Upper lobe of left lung (tissue), 4 donors: ENCODE data around the gene GFRA1.

ENCODE experiments used
- CTCF ChIP-seq, 6 experiments: fragments of 450-650 bp in 4 of 6; fragments of 200-600 bp in 2 of 6; sonication (generic) in 2 of 6; IDR thresholded peaks; one replicate each; pipeline ENCODE4 v1.5.1; 2016 to 2019; ENCODE audit warnings: antibody characterized with exemption in 6 of 6
- POLR2A ChIP-seq, 4 donors: fragments of 450-650 bp; IDR thresholded peaks; one replicate each; pipeline ENCODE4 v1.5.1; 2016 to 2017; ENCODE audit warnings: antibody characterized with exemption in 4 of 4, mild to moderate bottlenecking in 2 of 4
- POLR2AphosphoS5 ChIP-seq, 2 donors: sonication (generic); formaldehyde crosslinking; IDR thresholded peaks; one replicate each; pipeline ENCODE4 v1.5.1; 2017; ENCODE audit warnings: antibody characterized with exemption in 2 of 2

GRCh38 chr10:116109481-116109880 is 163.5 kb downstream of the GFRA1 start:
- TF ChIP-seq POLR2A (IDR thresholded peaks at IDR 0.05) (no peak), CTCF (IDR thresholded peaks at IDR 0.05) (no peak), POLR2AphosphoS5 (IDR thresholded peaks at IDR 0.05) (no peak)
